PFSK-1 (cell line): ENCODE measurements around the gene TSPO.

Experiments
- POLR2AphosphoS5 ChIP-seq: IDR thresholded peaks from 2 replicates; pipeline ENCODE4 v1.6.1; 2012; ENCODE audit warnings: low read depth, mild to moderate bottlenecking, control low read depth, low read length, moderate library complexity
- TF ChIP-seq, protein P1 (sequence below), 2 experiments: IDR thresholded peaks; 2 replicates each; pipeline versions ENCODE4 v1.6.1 to v1.8.0; 2011 to 2012; ENCODE audit warnings: low read depth in 2 of 2, low read length in 2 of 2, control low read depth in 1 of 2, inconsistent platforms in 1 of 2, mild to moderate bottlenecking in 1 of 2, moderate library complexity in 1 of 2; ENCODE audit not compliant: insufficient read depth in 1 of 2

DNA sequence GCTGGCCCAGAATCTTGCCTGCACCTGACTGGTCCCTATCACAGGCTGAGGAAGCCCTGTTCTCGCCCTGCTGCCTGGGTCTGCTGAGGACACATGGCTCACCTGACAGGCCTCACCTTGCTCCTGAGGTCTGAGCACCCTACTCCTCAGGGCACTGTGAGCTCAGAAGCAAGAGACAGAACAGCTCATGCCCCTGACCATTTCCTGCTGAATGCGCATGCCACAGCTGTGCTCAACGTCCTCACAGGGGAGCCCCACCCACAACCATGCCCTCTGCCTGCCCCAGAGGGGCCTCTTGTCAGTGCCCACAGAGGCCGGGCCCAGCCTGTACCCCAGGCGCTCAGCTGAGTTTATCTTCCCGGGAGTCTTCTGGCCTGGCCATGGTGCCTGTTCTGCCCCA is 2.8 kb upstream of the TSPO start:
- no peak for TF ChIP-seq POLR2AphosphoS5
- TF ChIP-seq, protein P1, sequence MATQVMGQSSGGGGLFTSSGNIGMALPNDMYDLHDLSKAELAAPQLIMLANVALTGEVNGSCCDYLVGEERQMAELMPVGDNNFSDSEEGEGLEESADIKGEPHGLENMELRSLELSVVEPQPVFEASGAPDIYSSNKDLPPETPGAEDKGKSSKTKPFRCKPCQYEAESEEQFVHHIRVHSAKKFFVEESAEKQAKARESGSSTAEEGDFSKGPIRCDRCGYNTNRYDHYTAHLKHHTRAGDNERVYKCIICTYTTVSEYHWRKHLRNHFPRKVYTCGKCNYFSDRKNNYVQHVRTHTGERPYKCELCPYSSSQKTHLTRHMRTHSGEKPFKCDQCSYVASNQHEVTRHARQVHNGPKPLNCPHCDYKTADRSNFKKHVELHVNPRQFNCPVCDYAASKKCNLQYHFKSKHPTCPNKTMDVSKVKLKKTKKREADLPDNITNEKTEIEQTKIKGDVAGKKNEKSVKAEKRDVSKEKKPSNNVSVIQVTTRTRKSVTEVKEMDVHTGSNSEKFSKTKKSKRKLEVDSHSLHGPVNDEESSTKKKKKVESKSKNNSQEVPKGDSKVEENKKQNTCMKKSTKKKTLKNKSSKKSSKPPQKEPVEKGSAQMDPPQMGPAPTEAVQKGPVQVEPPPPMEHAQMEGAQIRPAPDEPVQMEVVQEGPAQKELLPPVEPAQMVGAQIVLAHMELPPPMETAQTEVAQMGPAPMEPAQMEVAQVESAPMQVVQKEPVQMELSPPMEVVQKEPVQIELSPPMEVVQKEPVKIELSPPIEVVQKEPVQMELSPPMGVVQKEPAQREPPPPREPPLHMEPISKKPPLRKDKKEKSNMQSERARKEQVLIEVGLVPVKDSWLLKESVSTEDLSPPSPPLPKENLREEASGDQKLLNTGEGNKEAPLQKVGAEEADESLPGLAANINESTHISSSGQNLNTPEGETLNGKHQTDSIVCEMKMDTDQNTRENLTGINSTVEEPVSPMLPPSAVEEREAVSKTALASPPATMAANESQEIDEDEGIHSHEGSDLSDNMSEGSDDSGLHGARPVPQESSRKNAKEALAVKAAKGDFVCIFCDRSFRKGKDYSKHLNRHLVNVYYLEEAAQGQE (IDR thresholded peaks at IDR 0.05; ENCODE audit: insufficient read depth in 1 of 2, low read depth in 2 of 2, low read length in 2 of 2): no peak
